HepG2 (cell line): ENCODE measurements around the gene CLIC5. TPM values are rescaled to one million over a fixed set of nuclear protein-coding genes. Genes with fewer than 3 reads are reported as not detected.

Source experiments
- ATAC-seq: fragments of 200-7000 bp; cut with Tn5 transposase; 3 replicates; pipeline ENCODE4 v1.9.1; 2020; ENCODE audit warnings: mild to moderate bottlenecking, moderate library complexity
- BruUV-seq: library from RNA; stranded (reverse); fragments of 400-500 nt; replicated peaks from 2 replicates; lab custom pipeline; 2021; lab: Mats Ljungman, UMichigan
- CTCF ChIA-PET: fragments of 300-600 bp; formaldehyde crosslinking; extraction: SDS; loops from one replicate; lab custom pipeline; 2021; ENCODE audit warnings: low total read pairs, inconsistent platforms, low intra/inter-chr PET ratio; lab: Yijun Ruan, JAX
- POLR2A ChIA-PET: fragments of 350-600 bp; sonication (Branson Sonifier 250); formaldehyde crosslinking; loops from one replicate; lab custom pipeline; 2020; ENCODE audit warnings: antibody characterized with exemption, inconsistent platforms; lab: Yijun Ruan, JAX
- DNase-seq: peaks from one replicate; pipeline ENCODE4 v3.0.0-alpha.2; 2015; ENCODE audit warnings: low spot score
- FAIRE-seq: peaks from 3 replicates; lab custom pipeline; 2011; peaks lifted over from hg19 to GRCh38; lab: Jason Lieb, UNC
- H2AFZ ChIP-seq: one replicate; pipeline ENCODE4 v1.6.1; 2011; ENCODE audit warnings: low read length, inconsistent platforms
- H3K27ac ChIP-seq: fragments of 300-600 bp; 3 replicates; pipeline ENCODE4 v1.8.0; 2011; ENCODE audit warnings: mixed run types, mild to moderate bottlenecking, mixed read lengths, low read length, inconsistent platforms; ENCODE audit not compliant: insufficient read depth; ENCODE audit errors: extremely low read length
- H3K27me3 ChIP-seq, 2 experiments: fragments of 200-600 bp in 1 of 2; 2 replicates in 1 of 2; 3 replicates in 1 of 2; pipeline versions ENCODE4 v1.6.0 to v1.8.0; 2011; ENCODE audit warnings: low read length in 2 of 2, mild to moderate bottlenecking in 2 of 2, moderate library complexity in 2 of 2, inconsistent platforms in 1 of 2; ENCODE audit not compliant: insufficient read depth in 2 of 2, control insufficient read depth in 1 of 2
- H3K36me3 ChIP-seq, 2 experiments: fragments of 200-600 bp in 1 of 2; replicated peaks in 1 of 2; 2 replicates in 1 of 2; 3 replicates in 1 of 2; pipeline versions ENCODE4 v1.5.1 to v1.8.0; 2011; ENCODE audit warnings: low read length in 2 of 2, inconsistent platforms in 1 of 2; ENCODE audit not compliant: insufficient read depth in 2 of 2, control insufficient read depth in 1 of 2
- H3K4me1 ChIP-seq: 2 replicates; pipeline ENCODE4 v1.5.1; 2012; ENCODE audit warnings: low read length, inconsistent platforms; ENCODE audit not compliant: insufficient read depth
- H3K4me2 ChIP-seq: 2 replicates; pipeline ENCODE4 v1.6.0; 2011; ENCODE audit warnings: low read depth, low read length, inconsistent platforms
- H3K4me3 ChIP-seq, 3 experiments: fragments of 200-600 bp in 1 of 3; sonication (generic), shearing (Covaris generic) in 1 of 3; replicated peaks in 1 of 3; 2 replicates each; pipeline ENCODE4 v1.5.1; 2011 to 2016; ENCODE audit warnings: low read length in 3 of 3, inconsistent platforms in 2 of 3, low read depth in 2 of 3, mild to moderate bottlenecking in 2 of 3, control low read depth in 1 of 3, mixed read lengths in 1 of 3; ENCODE audit not compliant: insufficient read depth in 1 of 3
- H3K79me2 ChIP-seq: one replicate; pipeline ENCODE4 v1.6.1; 2011; ENCODE audit warnings: low read length, inconsistent platforms; ENCODE audit not compliant: insufficient read depth
- H3K9ac ChIP-seq: 2 replicates; pipeline ENCODE4 v1.6.0; 2011; ENCODE audit warnings: mild to moderate bottlenecking, low read depth, low read length, inconsistent platforms; ENCODE audit not compliant: insufficient read depth
- H3K9me3 ChIP-seq: 2 replicates; pipeline ENCODE4 v1.5.1; 2012; ENCODE audit warnings: mild to moderate bottlenecking, low read length
- H4K20me1 ChIP-seq: 2 replicates; pipeline ENCODE4 v1.6.0; 2011; ENCODE audit warnings: inconsistent platforms, mild to moderate bottlenecking, low read length, moderate library complexity; ENCODE audit not compliant: insufficient read depth
- KMT2B ChIP-seq: IDR thresholded peaks from 2 replicates; pipeline ENCODE4 v1.6.1; 2016; ENCODE audit warnings: missing genetic modification reagents, missing compliant biosample characterization
- MATR3 ChIP-seq: sonication (generic); formaldehyde crosslinking; IDR thresholded peaks from 2 replicates; pipeline ENCODE4 v1.4.0; 2020; ENCODE audit warnings: missing genetic modification reagents
- NFATC3 ChIP-seq: sonication (generic); formaldehyde crosslinking; IDR thresholded peaks from 2 replicates; pipeline ENCODE4 v1.5.1; 2020; ENCODE audit warnings: mild to moderate bottlenecking, missing genetic modification reagents
- NFRKB ChIP-seq: fragments of 450-650 bp; IDR thresholded peaks from 2 replicates; pipeline ENCODE4 v1.6.1; 2017
- PRMT3 ChIP-seq: sonication (generic); formaldehyde crosslinking; IDR thresholded peaks from 2 replicates; pipeline ENCODE4 v1.8.1; 2022; ENCODE audit warnings: low read depth, mild to moderate bottlenecking, moderate library complexity, missing genetic modification reagents, borderline replicate concordance
- SAP130 ChIP-seq: IDR thresholded peaks from 2 replicates; pipeline ENCODE4 v1.6.1; 2016; ENCODE audit warnings: low read depth
- SIN3A ChIP-seq: IDR thresholded peaks from 2 replicates; pipeline ENCODE4 v1.6.1; 2011; ENCODE audit warnings: low read depth, mild to moderate bottlenecking, control low read depth, low read length, borderline replicate concordance
- SNAI1 ChIP-seq: sonication (generic); formaldehyde crosslinking; IDR thresholded peaks from 2 replicates; pipeline ENCODE4 v1.5.0; 2020; ENCODE audit warnings: mild to moderate bottlenecking, missing genetic modification reagents, borderline replicate concordance
- ZNF3 ChIP-seq: IDR thresholded peaks from 2 replicates; pipeline ENCODE4 v1.7.0; 2017; ENCODE audit warnings: inconsistent platforms
- WGBS: methylation state at CpG from one replicate; pipeline ENCODE4 v1.1.6; 2017; ENCODE audit warnings: low lambda C conversion rate; 5-methylcytosine and 5-hydroxymethylcytosine counted together
- in situ Hi-C: cut with HindIII; loops from 2 replicates; pipeline ENCODE4 v1.10.0; 2017; ENCODE audit warnings: low pct_unique_long_range_greater_than_20kb; ENCODE audit not compliant: extremely low pct_ligation_motif_present
- intact Hi-C: fragments of 100-400 bp; cut with micrococcal nuclease; formaldehyde crosslinking; loops from one replicate; pipeline ENCODE4 v1.10.0; 2022; ENCODE audit not compliant: unreplicated experiment
- polyA plus RNA-seq, 8 experiments: library from polyadenylated mRNA; depleted of rRNA in 3 of 8; stranded (reverse) in 7 of 8; unstranded in 1 of 8; fragments of >200 nt; fragmentation: Illumina TruSeq in 4 of 8; extraction: Trizol in 4 of 8; gene quantifications; 2 replicates each; pipeline versions ENCODE4 v1.2.1 to v1.2.3, GENCODE V29; 2011 to 2016; ENCODE audit warnings: low read depth in 4 of 8, missing spikeins in 1 of 8, mixed read lengths in 1 of 8; ENCODE audit not compliant: insufficient read depth in 1 of 8
- total RNA-seq, 5 experiments: library from RNA; depleted of rRNA; stranded (reverse); fragments of >200 nt; fragmentation: Illumina TruSeq; extraction: Trizol; gene quantifications; 2 replicates each; pipeline ENCODE4 v1.2.3, GENCODE V29; 2016; ENCODE audit warnings: low read depth in 1 of 5
- TF ChIP-seq, protein P1 (sequence below): sonication (generic); formaldehyde crosslinking; IDR thresholded peaks from 2 replicates; pipeline ENCODE4 v1.4.0; 2020; ENCODE audit warnings: missing genetic modification reagents
- TF ChIP-seq, protein P2 (sequence below): sonication (generic); formaldehyde crosslinking; conservative IDR thresholded peaks from 2 replicates; pipeline ENCODE4 v1.8.0; 2022; ENCODE audit warnings: mild to moderate bottlenecking, moderate library complexity, missing genetic modification reagents
- TF ChIP-seq, protein P3 (sequence below): sonication (generic); formaldehyde crosslinking; IDR thresholded peaks from 2 replicates; pipeline ENCODE4 v1.8.0; 2022; ENCODE audit warnings: missing genetic modification reagents, mild to moderate bottlenecking, moderate library complexity, borderline replicate concordance
- TF ChIP-seq, protein P4 (sequence below): sonication (generic); formaldehyde crosslinking; IDR thresholded peaks from 2 replicates; pipeline ENCODE4 v1.4.0; 2020; ENCODE audit warnings: missing genetic modification reagents, borderline replicate concordance

CLIC5 gene
- total and polyA plus RNA-seq, 2 of the 13 experiments (the other 11 are each of a cell fraction or from before 2014, with no cell fraction given) = not detected

DNA sequence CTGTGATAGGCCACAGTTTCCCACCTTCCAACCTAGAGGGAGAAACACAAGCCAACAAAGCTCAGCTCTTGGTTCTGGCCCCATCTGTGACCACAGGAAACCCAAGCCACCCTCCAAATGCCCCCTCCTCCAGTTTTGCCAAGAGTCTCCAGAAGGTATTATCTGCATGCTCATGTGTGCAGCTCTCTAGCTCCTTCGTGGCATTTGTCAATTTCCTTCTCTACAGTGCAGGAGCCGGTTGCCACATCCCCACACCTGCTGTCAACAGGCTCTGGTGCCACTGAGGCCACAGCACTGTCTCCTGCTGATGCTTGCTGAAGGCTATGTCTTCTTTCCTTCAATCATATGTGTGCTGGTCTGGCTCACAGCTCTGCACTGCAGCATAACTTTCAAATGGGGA is 177.2 kb downstream of the CLIC5 start:
- no peaks in the 10 kb centered on the region for H4K20me1 ChIP-seq
- 0% methylated on average over 2 of the region's 2 CpGs for whole genome bisulfite sequencing
- DNase-seq = no peak
- FAIRE-seq = no peak
- ChIA-PET POLR2A (no interaction called here), CTCF (no interaction called here)
- intact Hi-C loops = no loop called here
- H3K27me3 ChIP-seq = no peaks in the 10 kb centered on the region
- H3K4me1 ChIP-seq = peaks cover 2% of the 10 kb centered on the region
- no peak overlapping the region for H3K4me3 ChIP-seq
- no peak overlapping the region for H2AFZ ChIP-seq
- H3K79me2 ChIP-seq = no peaks in the 10 kb centered on the region
- H3K4me2 ChIP-seq = no peak overlapping the region
- H3K27ac ChIP-seq = no peak overlapping the region
- no peak for ATAC-seq
- no peaks in the 10 kb centered on the region for H3K36me3 ChIP-seq
- in situ Hi-C loops = no loop called here
- BruUV-seq = no TSS peak
- H3K9ac ChIP-seq = no peak overlapping the region
- H3K9me3 ChIP-seq = no peaks in the 10 kb centered on the region
- TF ChIP-seq PRMT3 (no peak), SAP130 (CRISPR knock-in tag) (no peak), NFRKB (no peak), SNAI1 (no peak), MATR3 (no peak), ZNF3 (CRISPR knock-in tag) (no peak), SIN3A (no peak), NFATC3 (no peak), KMT2B (CRISPR knock-in tag) (no peak)
- TF ChIP-seq, protein P1, sequence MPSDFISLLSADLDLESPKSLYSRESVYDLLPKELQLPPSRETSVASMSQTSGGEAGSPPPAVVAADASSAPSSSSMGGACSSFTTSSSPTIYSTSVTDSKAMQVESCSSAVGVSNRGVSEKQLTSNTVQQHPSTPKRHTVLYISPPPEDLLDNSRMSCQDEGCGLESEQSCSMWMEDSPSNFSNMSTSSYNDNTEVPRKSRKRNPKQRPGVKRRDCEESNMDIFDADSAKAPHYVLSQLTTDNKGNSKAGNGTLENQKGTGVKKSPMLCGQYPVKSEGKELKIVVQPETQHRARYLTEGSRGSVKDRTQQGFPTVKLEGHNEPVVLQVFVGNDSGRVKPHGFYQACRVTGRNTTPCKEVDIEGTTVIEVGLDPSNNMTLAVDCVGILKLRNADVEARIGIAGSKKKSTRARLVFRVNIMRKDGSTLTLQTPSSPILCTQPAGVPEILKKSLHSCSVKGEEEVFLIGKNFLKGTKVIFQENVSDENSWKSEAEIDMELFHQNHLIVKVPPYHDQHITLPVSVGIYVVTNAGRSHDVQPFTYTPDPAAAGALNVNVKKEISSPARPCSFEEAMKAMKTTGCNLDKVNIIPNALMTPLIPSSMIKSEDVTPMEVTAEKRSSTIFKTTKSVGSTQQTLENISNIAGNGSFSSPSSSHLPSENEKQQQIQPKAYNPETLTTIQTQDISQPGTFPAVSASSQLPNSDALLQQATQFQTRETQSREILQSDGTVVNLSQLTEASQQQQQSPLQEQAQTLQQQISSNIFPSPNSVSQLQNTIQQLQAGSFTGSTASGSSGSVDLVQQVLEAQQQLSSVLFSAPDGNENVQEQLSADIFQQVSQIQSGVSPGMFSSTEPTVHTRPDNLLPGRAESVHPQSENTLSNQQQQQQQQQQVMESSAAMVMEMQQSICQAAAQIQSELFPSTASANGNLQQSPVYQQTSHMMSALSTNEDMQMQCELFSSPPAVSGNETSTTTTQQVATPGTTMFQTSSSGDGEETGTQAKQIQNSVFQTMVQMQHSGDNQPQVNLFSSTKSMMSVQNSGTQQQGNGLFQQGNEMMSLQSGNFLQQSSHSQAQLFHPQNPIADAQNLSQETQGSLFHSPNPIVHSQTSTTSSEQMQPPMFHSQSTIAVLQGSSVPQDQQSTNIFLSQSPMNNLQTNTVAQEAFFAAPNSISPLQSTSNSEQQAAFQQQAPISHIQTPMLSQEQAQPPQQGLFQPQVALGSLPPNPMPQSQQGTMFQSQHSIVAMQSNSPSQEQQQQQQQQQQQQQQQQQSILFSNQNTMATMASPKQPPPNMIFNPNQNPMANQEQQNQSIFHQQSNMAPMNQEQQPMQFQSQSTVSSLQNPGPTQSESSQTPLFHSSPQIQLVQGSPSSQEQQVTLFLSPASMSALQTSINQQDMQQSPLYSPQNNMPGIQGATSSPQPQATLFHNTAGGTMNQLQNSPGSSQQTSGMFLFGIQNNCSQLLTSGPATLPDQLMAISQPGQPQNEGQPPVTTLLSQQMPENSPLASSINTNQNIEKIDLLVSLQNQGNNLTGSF (CRISPR knock-in tag) = no peak
- TF ChIP-seq, protein P2, sequence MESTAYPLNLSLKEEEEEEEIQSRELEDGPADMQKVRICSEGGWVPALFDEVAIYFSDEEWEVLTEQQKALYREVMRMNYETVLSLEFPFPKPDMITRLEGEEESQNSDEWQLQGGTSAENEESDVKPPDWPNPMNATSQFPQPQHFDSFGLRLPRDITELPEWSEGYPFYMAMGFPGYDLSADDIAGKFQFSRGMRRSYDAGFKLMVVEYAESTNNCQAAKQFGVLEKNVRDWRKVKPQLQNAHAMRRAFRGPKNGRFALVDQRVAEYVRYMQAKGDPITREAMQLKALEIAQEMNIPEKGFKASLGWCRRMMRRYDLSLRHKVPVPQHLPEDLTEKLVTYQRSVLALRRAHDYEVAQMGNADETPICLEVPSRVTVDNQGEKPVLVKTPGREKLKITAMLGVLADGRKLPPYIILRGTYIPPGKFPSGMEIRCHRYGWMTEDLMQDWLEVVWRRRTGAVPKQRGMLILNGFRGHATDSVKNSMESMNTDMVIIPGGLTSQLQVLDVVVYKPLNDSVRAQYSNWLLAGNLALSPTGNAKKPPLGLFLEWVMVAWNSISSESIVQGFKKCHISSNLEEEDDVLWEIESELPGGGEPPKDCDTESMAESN (CRISPR knock-in tag) = no peak
- TF ChIP-seq, protein P3, sequence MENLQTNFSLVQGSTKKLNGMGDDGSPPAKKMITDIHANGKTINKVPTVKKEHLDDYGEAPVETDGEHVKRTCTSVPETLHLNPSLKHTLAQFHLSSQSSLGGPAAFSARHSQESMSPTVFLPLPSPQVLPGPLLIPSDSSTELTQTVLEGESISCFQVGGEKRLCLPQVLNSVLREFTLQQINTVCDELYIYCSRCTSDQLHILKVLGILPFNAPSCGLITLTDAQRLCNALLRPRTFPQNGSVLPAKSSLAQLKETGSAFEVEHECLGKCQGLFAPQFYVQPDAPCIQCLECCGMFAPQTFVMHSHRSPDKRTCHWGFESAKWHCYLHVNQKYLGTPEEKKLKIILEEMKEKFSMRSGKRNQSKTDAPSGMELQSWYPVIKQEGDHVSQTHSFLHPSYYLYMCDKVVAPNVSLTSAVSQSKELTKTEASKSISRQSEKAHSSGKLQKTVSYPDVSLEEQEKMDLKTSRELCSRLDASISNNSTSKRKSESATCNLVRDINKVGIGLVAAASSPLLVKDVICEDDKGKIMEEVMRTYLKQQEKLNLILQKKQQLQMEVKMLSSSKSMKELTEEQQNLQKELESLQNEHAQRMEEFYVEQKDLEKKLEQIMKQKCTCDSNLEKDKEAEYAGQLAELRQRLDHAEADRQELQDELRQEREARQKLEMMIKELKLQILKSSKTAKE (CRISPR knock-in tag) = no peak
- TF ChIP-seq, protein P4, sequence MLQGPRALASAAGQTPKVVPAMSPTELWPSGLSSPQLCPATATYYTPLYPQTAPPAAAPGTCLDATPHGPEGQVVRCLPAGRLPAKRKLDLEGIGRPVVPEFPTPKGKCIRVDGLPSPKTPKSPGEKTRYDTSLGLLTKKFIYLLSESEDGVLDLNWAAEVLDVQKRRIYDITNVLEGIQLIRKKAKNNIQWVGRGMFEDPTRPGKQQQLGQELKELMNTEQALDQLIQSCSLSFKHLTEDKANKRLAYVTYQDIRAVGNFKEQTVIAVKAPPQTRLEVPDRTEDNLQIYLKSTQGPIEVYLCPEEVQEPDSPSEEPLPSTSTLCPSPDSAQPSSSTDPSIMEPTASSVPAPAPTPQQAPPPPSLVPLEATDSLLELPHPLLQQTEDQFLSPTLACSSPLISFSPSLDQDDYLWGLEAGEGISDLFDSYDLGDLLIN (CRISPR knock-in tag) = no peak
